Osteoblast (primary cell): Measurements from ENCODE around the gene TLL1. TPM values are rescaled to one million over a fixed set of nuclear protein-coding genes. Genes with fewer than 3 reads are reported as not detected.

Experiments used
- DNase-seq: peaks from one replicate; pipeline ENCODE4 v3.0.0; 2011; ENCODE audit warnings: low spot score, mixed read lengths; ENCODE audit not compliant: insufficient read length; ENCODE audit errors: missing footprints
- H2AFZ ChIP-seq: 2 replicates; pipeline ENCODE4 v1.6.0; 2011; ENCODE audit warnings: mild to moderate bottlenecking, low read length
- H3K27ac ChIP-seq: 2 replicates; pipeline ENCODE4 v1.5.1; 2011; ENCODE audit warnings: mild to moderate bottlenecking, low read depth, low read length, moderate library complexity
- H3K27me3 ChIP-seq: 2 replicates; pipeline ENCODE4 v1.6.0; 2012; ENCODE audit warnings: mild to moderate bottlenecking, control low read depth, inconsistent platforms, low read length, moderate library complexity; ENCODE audit not compliant: insufficient read depth
- H3K36me3 ChIP-seq: 2 replicates; pipeline ENCODE4 v1.5.1; 2011; ENCODE audit warnings: mild to moderate bottlenecking, low read length, control low read depth, moderate library complexity; ENCODE audit not compliant: insufficient read depth
- H3K4me1 ChIP-seq: 2 replicates; pipeline ENCODE4 v1.5.1; 2011; ENCODE audit warnings: mild to moderate bottlenecking, low read length, control low read depth, moderate library complexity; ENCODE audit not compliant: insufficient read depth
- H3K4me2 ChIP-seq: 2 replicates; pipeline ENCODE4 v1.6.0; 2011; ENCODE audit warnings: mild to moderate bottlenecking, low read length; ENCODE audit not compliant: insufficient read depth
- H3K4me3 ChIP-seq: fragments of 200-600 bp; sonication (generic); 3 replicates; pipeline ENCODE4 v1.5.1; 2012; ENCODE audit warnings: mild to moderate bottlenecking, low read length, inconsistent platforms; ENCODE audit not compliant: insufficient read depth
- H3K79me2 ChIP-seq: 2 replicates; pipeline ENCODE4 v1.6.0; 2012; ENCODE audit warnings: mild to moderate bottlenecking, low read length, control low read depth, inconsistent platforms; ENCODE audit not compliant: insufficient read depth
- H3K9me3 ChIP-seq: 2 replicates; pipeline ENCODE4 v1.5.1; 2011; ENCODE audit warnings: low read depth, low read length, control low read depth
- H4K20me1 ChIP-seq: 2 replicates; pipeline ENCODE4 v1.6.0; 2012; ENCODE audit warnings: mild to moderate bottlenecking, low read length, control low read depth; ENCODE audit not compliant: insufficient read depth
- CTCF ChIP-seq: IDR thresholded peaks from 2 replicates; pipeline ENCODE4 v1.5.1; 2011; ENCODE audit warnings: mild to moderate bottlenecking, low read depth, low read length, moderate library complexity; ENCODE audit errors: extremely low read depth
- total RNA-seq: library from RNA; depleted of rRNA; stranded (reverse); fragments of >200 nt; gene quantifications from 2 replicates; pipeline ENCODE4 v1.2.3, GENCODE V29; 2012

TLL1 gene
- total RNA-seq, 1 donor: 0.36 TPM

DNA sequence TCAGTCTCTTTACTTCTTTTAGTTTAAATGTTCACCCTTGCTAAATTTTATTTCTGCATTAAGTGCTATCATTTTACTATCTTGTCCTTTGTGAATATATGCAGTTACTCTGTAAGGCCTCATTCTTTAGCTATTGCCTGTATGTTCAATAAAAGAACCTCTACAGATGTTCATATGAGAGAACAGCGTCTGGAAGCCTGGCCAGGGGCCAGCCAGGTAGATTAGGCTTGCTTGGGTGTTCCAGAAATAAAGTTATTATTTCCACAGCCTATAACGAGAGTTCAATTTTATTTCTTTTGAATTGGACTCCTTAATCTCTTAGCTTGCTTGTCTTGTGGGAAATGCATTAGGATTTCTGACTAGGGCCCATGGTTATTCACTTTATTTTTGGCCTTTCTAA, 214.5 kb downstream of the TLL1 start:
- no peaks in the 10 kb centered on the region for H4K20me1 ChIP-seq

GRCh38 chr4:166088576-166088975, 215.5 kb downstream of the TLL1 start:
- no peaks in the 10 kb centered on the region for H3K36me3 ChIP-seq

More for the DNA sequence above, 214.5 kb downstream of the TLL1 start:
- no peak overlapping the region for H3K4me2 ChIP-seq
- H3K27me3 ChIP-seq: no peaks in the 10 kb centered on the region
- H3K4me1 ChIP-seq: no peaks in the 10 kb centered on the region
- H2AFZ ChIP-seq: no peak overlapping the region
- H3K79me2 ChIP-seq: no peaks in the 10 kb centered on the region
- no peaks in the 10 kb centered on the region for H3K36me3 ChIP-seq
- no peak for TF ChIP-seq CTCF
- H3K27ac ChIP-seq: no peak overlapping the region
- DNase-seq: no peak
- no peaks in the 10 kb centered on the region for H3K9me3 ChIP-seq
- H3K4me3 ChIP-seq: no peak overlapping the region

DNA sequence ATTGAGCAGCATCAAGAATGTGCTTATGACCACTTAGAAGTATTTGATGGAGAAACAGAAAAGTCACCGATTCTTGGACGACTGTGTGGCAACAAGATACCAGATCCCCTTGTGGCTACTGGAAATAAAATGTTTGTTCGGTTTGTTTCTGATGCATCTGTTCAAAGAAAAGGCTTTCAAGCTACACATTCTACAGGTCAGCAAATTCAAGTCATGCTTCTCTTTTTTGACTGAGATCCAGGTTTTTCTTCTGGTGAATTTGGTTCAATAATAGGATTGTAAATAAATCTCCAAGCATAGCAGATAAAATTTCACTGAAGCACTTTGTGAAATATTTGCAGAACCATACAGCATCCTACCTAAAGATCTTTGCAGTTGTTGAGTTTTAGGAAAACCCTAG, 218.1 kb downstream of the TLL1 start:
- Histone ChIP-seq H3K4me3 (no peak overlapping the region), H3K79me2 (no peaks in the 10 kb centered on the region), H4K20me1 (no peaks in the 10 kb centered on the region), H3K4me2 (no peak overlapping the region), H3K4me1 (no peaks in the 10 kb centered on the region), H3K36me3 (no peaks in the 10 kb centered on the region), H3K27ac (no peak overlapping the region), H3K9me3 (no peaks in the 10 kb centered on the region), H2AFZ (no peak overlapping the region), H3K27me3 (no peaks in the 10 kb centered on the region)
- no peak for DNase-seq
- no peak for TF ChIP-seq CTCF

More at GRCh38 chr4:166088576-166088975, 215.5 kb downstream of the TLL1 start:
- no peak overlapping the region for H3K27ac ChIP-seq
- no peak overlapping the region for H3K4me3 ChIP-seq
- H4K20me1 ChIP-seq: no peaks in the 10 kb centered on the region
- no peaks in the 10 kb centered on the region for H3K27me3 ChIP-seq
- no peak for DNase-seq
- no peaks in the 10 kb centered on the region for H3K79me2 ChIP-seq
- H3K9me3 ChIP-seq: no peaks in the 10 kb centered on the region
- no peaks in the 10 kb centered on the region for H3K4me1 ChIP-seq
- TF ChIP-seq CTCF: no peak
- no peak overlapping the region for H3K4me2 ChIP-seq
- H2AFZ ChIP-seq: no peak overlapping the region

DNA sequence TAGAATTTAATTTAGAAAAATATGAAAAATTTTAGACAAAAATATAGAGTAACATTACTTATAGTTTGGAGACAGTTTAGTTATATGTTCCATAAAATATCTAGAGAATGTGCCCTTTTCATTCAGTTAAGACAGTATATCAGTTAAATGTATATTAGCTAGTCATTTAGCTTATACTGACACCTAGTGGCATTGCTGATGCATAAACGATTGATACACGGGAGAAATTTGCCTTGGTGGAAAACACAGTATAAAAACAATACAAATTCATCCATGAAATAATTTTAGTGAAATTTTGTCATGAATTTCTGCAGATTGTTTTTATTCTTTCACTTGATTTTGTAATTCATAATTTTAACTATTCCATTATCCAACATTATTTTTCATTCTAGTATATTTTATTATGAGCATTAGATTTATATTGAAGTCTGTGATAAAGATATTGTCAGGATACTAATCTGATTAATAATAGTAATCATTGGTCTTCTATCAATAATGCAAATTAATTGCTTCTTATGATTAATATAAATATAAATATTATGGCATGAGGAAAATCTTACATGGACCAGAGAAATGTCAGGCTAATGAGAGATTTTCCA, 219.0 kb downstream of the TLL1 start:
- H3K27me3 ChIP-seq: no peaks in the 10 kb centered on the region
- no peak overlapping the region for H3K4me3 ChIP-seq
- no peaks in the 10 kb centered on the region for H3K79me2 ChIP-seq
- TF ChIP-seq CTCF: peak; percentile 67
- no peak overlapping the region for H2AFZ ChIP-seq
- no peak for DNase-seq
- no peak overlapping the region for H3K27ac ChIP-seq
- no peaks in the 10 kb centered on the region for H3K36me3 ChIP-seq
- H4K20me1 ChIP-seq: no peaks in the 10 kb centered on the region
- H3K9me3 ChIP-seq: no peaks in the 10 kb centered on the region
- H3K4me2 ChIP-seq: no peak overlapping the region
- no peaks in the 10 kb centered on the region for H3K4me1 ChIP-seq
